Esophagus muscularis mucosa (tissue), 4 donors: ENCODE results near the gene HMBS. TPM values are rescaled to one million over a fixed set of nuclear protein-coding genes. Genes with fewer than 3 reads are reported as not detected.

Source experiments
- DNase-seq: peaks from one replicate; pipeline ENCODE4 v3.0.0-alpha.2; 2017; ENCODE audit errors: extremely low spot score
- H3K27ac ChIP-seq, 4 donors: fragments of 200-600 bp; sonication (generic); replicated peaks in 1 of 4; 1 replicate in 3 of 4; 2 replicates in 1 of 4; pipeline ENCODE4 v1.5.1; 2016 to 2019; ENCODE audit warnings: mild to moderate bottlenecking in 1 of 4
- H3K27me3 ChIP-seq, 4 donors: fragments of 200-600 bp; sonication (generic); one replicate each; pipeline versions ENCODE4 v1.5.1 to v1.6.0; 2016 to 2019
- H3K36me3 ChIP-seq, 4 donors: fragments of 200-600 bp; sonication (generic); one replicate each; pipeline ENCODE4 v1.5.1; 2016 to 2019
- H3K4me1 ChIP-seq, 4 donors: fragments of 200-600 bp; sonication (generic); one replicate each; pipeline ENCODE4 v1.5.1; 2016 to 2019
- H3K4me3 ChIP-seq, 4 donors: fragments of 200-600 bp; sonication (generic); 1 replicate in 2 of 4; 2 replicates in 2 of 4; pipeline ENCODE4 v1.5.1; 2016 to 2019; ENCODE audit warnings: mild to moderate bottlenecking in 4 of 4, moderate library complexity in 1 of 4
- H3K9me3 ChIP-seq, 4 donors: fragments of 200-600 bp; sonication (generic); 1 replicate in 3 of 4; 2 replicates in 1 of 4; pipeline ENCODE4 v1.5.1; 2016 to 2019
- CTCF ChIP-seq, 3 experiments: fragments of 200-600 bp in 2 of 3; fragments of 450-650 bp in 1 of 3; sonication (generic) in 2 of 3; IDR thresholded peaks; one replicate each; pipeline ENCODE4 v1.5.1; 2017 to 2019; ENCODE audit warnings: antibody characterized with exemption in 3 of 3, mild to moderate bottlenecking in 2 of 3, moderate library complexity in 1 of 3
- EP300 ChIP-seq: sonication (generic); formaldehyde crosslinking; IDR thresholded peaks from one replicate; pipeline ENCODE4 v1.6.1; 2017; ENCODE audit warnings: antibody characterized with exemption
- POLR2A ChIP-seq: fragments of 450-650 bp; IDR thresholded peaks from one replicate; pipeline ENCODE4 v1.6.1; 2017; ENCODE audit warnings: antibody characterized with exemption, moderate library complexity, mild to moderate bottlenecking, low read depth
- POLR2AphosphoS5 ChIP-seq, 2 donors: sonication (generic); formaldehyde crosslinking; IDR thresholded peaks; one replicate each; pipeline ENCODE4 v1.6.1; 2017; ENCODE audit warnings: antibody characterized with exemption in 2 of 2
- WGBS: methylation state at CpG from one replicate; pipeline ENCODE4 v1.1.5; 2018; 5-methylcytosine and 5-hydroxymethylcytosine counted together
- intact Hi-C: fragments of 100-400 bp; cut with DNase I; formaldehyde crosslinking; loops from one replicate; pipeline ENCODE4 v1.15.1; 2023
- total RNA-seq, 4 donors: library from RNA; depleted of rRNA; stranded (reverse); fragments of >200 nt; gene quantifications; one replicate each; pipeline versions ENCODE4 v1.1.0 to v1.2.1, GENCODE V29; 2016

The HMBS gene
- total RNA-seq, 4 donors from 2014 or later, result 3.1 to 7.8 (median 6.1) TPM

- Histone ChIP-seq H3K4me1 (peaks cover 23 to 50% (median 45%) of the 10 kb centered on the region in 4 donors), H3K36me3 (peaks cover 3 to 14% (median 6%) of the 10 kb centered on the region in 4 donors), H3K27ac (peak overlapping the region in 1 of 4 donors; percentile 88), H3K9me3 (no peaks in the 10 kb centered on the region), H3K27me3 (no peaks in the 10 kb centered on the region), H3K4me3 (no peak overlapping the region)
- intact Hi-C loops, result no loop called here
- 57% methylated on average over 4 of the region's 4 CpGs for WGBS
- no peak for TF ChIP-seq POLR2A
- TF ChIP-seq CTCF (IDR thresholded peaks at IDR 0.05), result peak in 2 of 3 experiments; percentile 17 to 36
- TF ChIP-seq POLR2AphosphoS5 (IDR thresholded peaks at IDR 0.05), result no peak
- no peak for TF ChIP-seq EP300
- no peak for DNase-seq
These were observed 19.3 kb upstream of the HMBS start for GRCh38 chr11:119065369-119065768.

- TF ChIP-seq POLR2AphosphoS5 (IDR thresholded peaks at IDR 0.05) (peak; percentile 92 to 96), CTCF (IDR thresholded peaks at IDR 0.05) (peak in 1 of 3 experiments; percentile 21), EP300 (peak; percentile 40), POLR2A (peak; percentile 21)
- intact Hi-C loops, result no loop called here
- no peaks in the 10 kb centered on the region for H3K27me3 ChIP-seq
- H3K4me3 ChIP-seq, result peak within 1 kb of the TSS; percentile 67 to 95 (median 78)
- peaks cover 25 to 36% (median 28%) of the 10 kb centered on the region in 4 donors for H3K36me3 ChIP-seq
- no peaks in the 10 kb centered on the region for H3K9me3 ChIP-seq
- DNase-seq, result peak; percentile 99
- peak within 1 kb of the TSS; percentile 82 to 90 (median 86) for H3K27ac ChIP-seq
- 1% methylated on average over 19 of the region's 49 CpGs for WGBS
- H3K4me1 ChIP-seq, result peaks cover 23 to 48% (median 43%) of the 10 kb centered on the region in 4 donors
These were observed 17.1 kb upstream of the HMBS start, which contains the start of gene VPS11 for GRCh38 chr11:119067371-119068222. TSS of gene VPS11 (plus strand) at chr11:119067818. CDS start at chr11:119067824, 6 bp downstream.

- Histone ChIP-seq H3K27me3 (no peaks in the 10 kb centered on the region), H3K9me3 (no peaks in the 10 kb centered on the region), H3K4me3 (no peak overlapping the region), H3K4me1 (peaks cover 0 to 3% (median 0%) of the 10 kb centered on the region in 4 donors), H3K27ac (no peak overlapping the region), H3K36me3 (peaks cover 82 to 100% (median 99%) of the 10 kb centered on the region in 4 donors)
- WGBS, result 95% methylated on average over 11 of the region's 11 CpGs
- intact Hi-C loops, result no loop called here
- no peak for DNase-seq
- no peak for TF ChIP-seq EP300
- TF ChIP-seq POLR2A, result no peak
- no peak for TF ChIP-seq POLR2AphosphoS5 (IDR thresholded peaks at IDR 0.05)
- no peak for TF ChIP-seq CTCF (IDR thresholded peaks at IDR 0.05)
These were observed 6.8 kb upstream of the HMBS start for GRCh38 chr11:119077839-119078238.

GRCh38 chr11:119078675-119079420 lies 5.8 kb upstream of the HMBS start:
- intact Hi-C loops, result no loop called here
- no peaks in the 10 kb centered on the region for H3K9me3 ChIP-seq

More at GRCh38 chr11:119078675-119079420, 5.8 kb upstream of the HMBS start:
- H3K36me3 ChIP-seq, result peaks cover 72 to 91% (median 89%) of the 10 kb centered on the region in 4 donors
- no peak overlapping the region for H3K4me3 ChIP-seq
- no peak for TF ChIP-seq EP300
- TF ChIP-seq POLR2A, result no peak
- TF ChIP-seq POLR2AphosphoS5 (IDR thresholded peaks at IDR 0.05), result no peak
- TF ChIP-seq CTCF (IDR thresholded peaks at IDR 0.05), result no peak
- H3K27me3 ChIP-seq, result no peaks in the 10 kb centered on the region
- 91% methylated on average over 17 of the region's 19 CpGs for WGBS
- H3K4me1 ChIP-seq, result peaks cover 0 to 3% (median 0%) of the 10 kb centered on the region in 4 donors
- H3K27ac ChIP-seq, result no peak overlapping the region
- DNase-seq, result no peak
